Heart left ventricle (tissue), 16 donors: ENCODE measurements around the gene S100A11. TPM values are rescaled to one million over a fixed set of nuclear protein-coding genes. Genes with fewer than 3 reads are reported as not detected.

Experiments
- ATAC-seq, 4 donors: fragments of 200-7000 bp; cut with Tn5 transposase; one replicate each; pipeline ENCODE4 v1.9.1; 2020 to 2022; ENCODE audit warnings: moderate library complexity in 4 of 4, mild to moderate bottlenecking in 3 of 4, moderate number of reproducible peaks in 1 of 4
- DNase-seq, 5 donors: peaks; one replicate each; pipeline ENCODE4 v3.0.0-alpha.2; 2020
- H3K27ac ChIP-seq, 12 donors: fragments of 200-600 bp; sonication (generic) in 4 of 12; one replicate each; pipeline versions ENCODE4 v1.5.0 to v1.8.0; 2016 to 2022; ENCODE audit warnings: mild to moderate bottlenecking in 2 of 12
- H3K27me3 ChIP-seq, 9 donors: fragments of 200-600 bp; sonication (generic) in 2 of 9; one replicate each; pipeline versions ENCODE4 v1.5.1 to v1.8.0; 2016 to 2022; ENCODE audit warnings: mild to moderate bottlenecking in 3 of 9
- H3K36me3 ChIP-seq, 9 donors: fragments of 200-600 bp; sonication (generic) in 2 of 9; one replicate each; pipeline versions ENCODE4 v1.5.0 to v1.8.0; 2018 to 2022; ENCODE audit warnings: mild to moderate bottlenecking in 2 of 9
- H3K4me1 ChIP-seq, 12 donors: fragments of 200-600 bp; sonication (generic) in 4 of 12; one replicate each; pipeline versions ENCODE4 v1.5.0 to v1.8.0; 2016 to 2022; ENCODE audit warnings: mild to moderate bottlenecking in 3 of 12
- H3K4me3 ChIP-seq, 12 donors: fragments of 200-600 bp; sonication (generic) in 4 of 12; one replicate each; pipeline versions ENCODE4 v1.5.0 to v1.8.0; 2017 to 2022; ENCODE audit warnings: mild to moderate bottlenecking in 9 of 12, moderate library complexity in 4 of 12
- H3K9me3 ChIP-seq, 12 donors: fragments of 200-600 bp; sonication (generic) in 4 of 12; one replicate each; pipeline versions ENCODE4 v1.5.0 to v1.8.0; 2016 to 2022; ENCODE audit warnings: mild to moderate bottlenecking in 1 of 12
- CTCF ChIP-seq, 12 donors: fragments of 200-600 bp; sonication (generic) in 4 of 12; IDR thresholded peaks; one replicate each; pipeline versions ENCODE4 v1.5.0 to v1.8.0; 2018 to 2022; ENCODE audit warnings: antibody characterized with exemption in 12 of 12, mild to moderate bottlenecking in 5 of 12
- POLR2A ChIP-seq, 2 donors: fragments of 450-650 bp; IDR thresholded peaks; one replicate each; pipeline ENCODE4 v1.6.1; 2017; ENCODE audit warnings: antibody characterized with exemption in 2 of 2, mild to moderate bottlenecking in 2 of 2, moderate library complexity in 2 of 2
- WGBS, 4 donors: extraction: QIAGEN DNeasy Blood & Tissue Kit in 2 of 4; methylation state at CpG; one replicate each; pipeline versions ENCODE4 v1.1.5 to v1.1.7; 2013 to 2018; 5-methylcytosine and 5-hydroxymethylcytosine counted together
- intact Hi-C, 10 donors: fragments of 100-400 bp; cut with DNase I; formaldehyde crosslinking; loops; one replicate each; pipeline versions ENCODE4 v1.11.1 to v1.14.2; 2022
- polyA plus RNA-seq, 2 donors: library from polyadenylated mRNA; stranded (reverse); fragments of 200-250 nt; gene quantifications; one replicate each; pipeline ENCODE4 v1.2.3, GENCODE V29; 2013
- total RNA-seq, 9 donors: library from RNA; depleted of rRNA in 2 of 9; stranded (reverse); fragments of >200 nt in 2 of 9; fragmentation: NEBNext Ultra II Directional in 3 of 9; extraction: Animal tissue kit (Norgen Biotek cat#: 25700) in 3 of 9; gene quantifications; one replicate each; pipeline versions ENCODE4 v1.1.0 to v1.2.4, GENCODE V29; 2016 to 2023
- donor health status: ischemic (EF 13 %, LVEDD 7.1; RV severe dilation, severe dysfunction).
- donor health status: healthy with polysubstance abuse.
- donor health status: DM: no; HTN: yes; CAD: no.
- donor health status: DM: no; HTN: no; CAD: no.
- donor health status: ischemic (EF 25% LVEDD 6.9; RV normal size, moderate dysfunction).
- donor health status: ischemic (EF 25% LVEDD 5.7; RV mildly dilated, moderate dysfunction).
- donor health status: healthy.
- donor health status: DM: yes; HTN: yes; CAD: no.
- donor health status: ischemic (EF 35%, LVEDD 5.7; RV mildly dilated, moderate dysfunction).
- donor health status: nonischemic (EF 11% LVEDD 7.7; RV severe dilation, severe dysfunction).
- donor health status: DM: yes; HTN: yes; CAD: no.
- donor health status: PGD.
- donor health status: ischemic (EF 29% LVEDD 5.4; RV normal size, mild dysfunction).
- donor health status: nonischemic (EF 23%, LVEDD 6.1; RV moderate dilation, normal function).

The S100A11 gene
- total and polyA plus RNA-seq, 11 donors: 44.9 to 571 (median 114) TPM

- Histone ChIP-seq H3K27ac (peak overlapping the region; percentile 85 to 98 (median 94)), H3K9me3 (no peaks in the 10 kb centered on the region), H3K27me3 (no peaks in the 10 kb centered on the region), H3K36me3 (peaks cover 0 to 38% (median 34%) of the 10 kb centered on the region in 9 donors), H3K4me1 (peaks cover 0 to 70% (median 16%) of the 10 kb centered on the region in 12 donors), H3K4me3 (peak overlapping the region; percentile 44 to 93 (median 69))
- TF ChIP-seq CTCF (IDR thresholded peaks at IDR 0.05): no peak
- intact Hi-C loops: no loop called here
- ATAC-seq: no peak
- 33 to 36% (median 35%) methylated on average over 17 of the region's 17 CpGs for WGBS, 4 donors
- no peak for DNase-seq
These were observed 1.1 kb downstream of the S100A11 start for GRCh38 chr1:152035539-152036266.

DNA sequence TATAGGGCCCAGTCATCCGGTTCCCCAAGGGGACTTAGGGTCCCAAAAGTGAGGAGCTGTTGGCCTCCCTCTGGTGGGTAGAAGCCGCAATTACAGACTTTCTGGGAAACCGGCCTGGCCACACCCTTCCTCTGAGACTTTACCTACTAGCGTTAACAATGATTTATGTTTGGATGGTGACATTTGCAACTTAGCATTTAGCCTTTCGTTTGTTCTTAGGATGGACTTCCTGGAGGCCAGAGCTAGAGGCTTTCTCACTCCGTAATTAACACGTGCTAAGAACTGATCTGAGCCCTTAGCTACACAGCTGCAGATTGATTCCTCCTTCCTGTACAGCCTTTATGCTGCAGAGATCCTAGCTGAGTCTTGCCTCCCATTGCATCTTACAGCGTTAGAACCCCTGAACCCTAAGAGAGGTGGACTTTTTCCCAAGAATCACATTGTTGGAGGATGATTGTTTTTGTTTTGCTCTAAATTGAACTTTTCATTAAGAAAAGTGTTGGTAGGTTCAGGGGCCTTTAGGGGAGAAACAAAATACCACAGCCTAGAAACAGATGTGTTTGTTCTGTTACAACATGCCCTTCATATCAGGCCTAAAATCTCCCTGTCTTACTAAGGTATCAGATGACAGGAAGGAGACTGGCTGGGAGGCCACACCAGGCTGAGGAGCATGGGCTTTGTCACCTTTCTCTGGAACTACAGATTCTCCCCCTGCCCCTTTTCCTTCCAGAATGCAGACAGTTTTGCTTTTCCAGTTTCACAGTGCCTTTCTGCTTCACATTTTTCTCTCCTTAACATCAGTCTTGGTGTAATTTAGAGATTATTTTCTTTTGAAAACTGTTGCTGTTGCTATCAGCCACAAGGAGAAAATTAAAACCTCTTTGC lies 1.9 kb downstream of the S100A11 start:
- 23 to 33% (median 26%) methylated on average over 8 of the region's 8 CpGs for WGBS, 4 donors
- ATAC-seq (peak in 3 of 4 donors; percentile 18 to 41 (median 28)), DNase-seq (peak in 3 of 5 donors; percentile 40 to 52 (median 42))
- Histone ChIP-seq H3K36me3 (peaks cover 0 to 44% (median 37%) of the 10 kb centered on the region in 9 donors), H3K4me3 (peak overlapping the region; percentile 44 to 93 (median 69)), H3K9me3 (no peaks in the 10 kb centered on the region), H3K27me3 (no peaks in the 10 kb centered on the region), H3K27ac (peak overlapping the region in 11 of 12 donors; percentile 85 to 98 (median 94)), H3K4me1 (peaks cover 0 to 70% (median 16%) of the 10 kb centered on the region in 12 donors)
- intact Hi-C loops: no loop called here
- TF ChIP-seq POLR2A (IDR thresholded peaks at IDR 0.05): no peak
- TF ChIP-seq CTCF (IDR thresholded peaks at IDR 0.05): peak; percentile 54 to 76 (median 64)

DNA sequence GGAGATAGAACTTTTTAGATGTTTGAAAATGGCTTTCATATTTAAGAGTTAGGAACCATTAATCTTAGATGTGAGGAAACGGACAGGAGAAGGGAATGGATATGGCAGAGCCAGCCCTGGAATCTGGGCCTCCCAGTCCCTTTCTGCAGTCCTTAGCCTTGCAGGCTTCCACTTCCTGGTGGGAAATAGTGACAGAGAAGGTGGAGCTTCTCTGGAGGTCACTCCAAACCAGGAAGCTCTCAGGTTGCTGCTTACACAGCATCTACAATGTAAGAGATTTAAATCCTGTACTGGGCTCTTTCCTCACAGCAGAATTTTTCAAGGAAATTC lies 2.5 kb downstream of the S100A11 start:
- peaks cover 0 to 44% (median 37%) of the 10 kb centered on the region in 9 donors for H3K36me3 ChIP-seq
- H3K27me3 ChIP-seq: no peaks in the 10 kb centered on the region
- ATAC-seq: peak in 3 of 4 donors; percentile 12 to 31 (median 25)
- peak overlapping the region in 9 of 12 donors; percentile 58 to 93 (median 75) for H3K4me3 ChIP-seq
- no peak for DNase-seq
- H3K27ac ChIP-seq: peak overlapping the region in 11 of 12 donors; percentile 85 to 98 (median 94)
- TF ChIP-seq POLR2A (IDR thresholded peaks at IDR 0.05) (no peak), CTCF (IDR thresholded peaks at IDR 0.05) (no peak)
- WGBS, 4 donors: 46 to 63% (median 51%) methylated on average over 1 of the region's 1 CpG
- intact Hi-C loops: no loop called here
- H3K4me1 ChIP-seq: peaks cover 0 to 64% (median 16%) of the 10 kb centered on the region in 12 donors
- H3K9me3 ChIP-seq: no peaks in the 10 kb centered on the region

- no peak for DNase-seq
- Histone ChIP-seq H3K4me1 (peaks cover 0 to 36% (median 11%) of the 10 kb centered on the region in 12 donors), H3K9me3 (no peaks in the 10 kb centered on the region), H3K4me3 (no peak overlapping the region), H3K27me3 (no peaks in the 10 kb centered on the region), H3K36me3 (peaks cover 0 to 44% (median 37%) of the 10 kb centered on the region in 9 donors), H3K27ac (no peak overlapping the region)
- no peak for ATAC-seq
- 89 to 100% (median 95%) methylated on average over 4 of the region's 4 CpGs for WGBS, 4 donors
- intact Hi-C loops: no loop called here
- no peak for TF ChIP-seq CTCF (IDR thresholded peaks at IDR 0.05)
- TF ChIP-seq POLR2A (IDR thresholded peaks at IDR 0.05): no peak
These were observed 6.9 kb downstream of the S100A11 start for GRCh38 chr1:152029929-152030211.
